SHP77 (cell line): ENCODE data around the gene AMOT.

Experiments
- DNase-seq, 2 experiments: peaks; one replicate each; lab custom pipeline; 2025; lab: John Stamatoyannopoulos, UW

Gene AMOT

DNA sequence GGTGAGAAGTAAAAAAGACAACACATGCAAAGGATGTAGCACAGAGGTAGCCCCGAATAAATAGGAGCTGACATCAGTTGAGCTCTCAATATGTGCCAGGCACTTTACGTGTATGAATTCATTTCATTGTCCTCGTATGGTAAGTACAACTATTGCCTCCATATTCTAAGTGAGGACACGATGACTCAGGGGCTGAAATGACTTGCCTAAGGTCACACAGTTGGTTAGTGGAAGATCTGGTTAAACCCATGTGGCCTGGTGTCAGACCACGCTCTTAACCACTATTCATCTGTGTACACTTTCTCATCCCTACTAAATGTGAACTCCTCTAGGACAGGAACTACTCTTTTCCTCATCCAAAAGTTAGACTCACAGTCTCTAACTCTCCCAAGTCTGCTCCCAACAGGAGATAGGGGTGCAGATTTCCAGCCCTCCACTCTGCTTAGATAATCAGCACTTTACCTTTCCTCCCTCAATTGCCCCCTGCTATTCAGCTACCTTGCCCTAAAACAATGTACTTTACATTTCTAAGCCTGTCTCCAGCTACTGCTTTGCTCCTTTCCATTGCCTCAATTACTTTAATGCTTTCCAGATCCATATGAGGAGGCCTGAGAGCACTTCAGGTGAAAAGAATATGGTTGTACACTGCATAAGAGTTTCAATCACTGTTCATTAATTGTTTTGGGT lies 102.1 kb downstream of the AMOT start:
- DNase-seq, result no peak

DNA sequence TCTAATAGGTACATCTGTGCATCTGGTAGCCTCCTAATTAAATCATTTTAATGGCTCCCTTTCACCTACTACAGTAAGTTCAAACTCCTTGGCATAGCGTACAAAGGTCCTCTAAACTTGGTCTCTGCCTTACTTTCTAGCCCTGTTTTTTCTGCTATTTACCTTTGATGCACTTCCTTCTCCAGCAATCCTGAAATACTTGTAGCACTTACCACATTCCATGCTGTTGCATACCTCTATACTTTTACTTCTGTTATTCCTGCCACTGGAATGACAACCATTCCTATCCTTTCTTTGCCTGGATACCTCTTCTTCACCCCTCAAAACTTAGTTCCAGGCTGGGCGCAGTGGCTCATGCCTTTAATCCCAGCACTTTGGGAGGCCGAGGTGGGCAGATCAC lies 104.3 kb downstream of the AMOT start:
- no peak for DNase-seq

DNA sequence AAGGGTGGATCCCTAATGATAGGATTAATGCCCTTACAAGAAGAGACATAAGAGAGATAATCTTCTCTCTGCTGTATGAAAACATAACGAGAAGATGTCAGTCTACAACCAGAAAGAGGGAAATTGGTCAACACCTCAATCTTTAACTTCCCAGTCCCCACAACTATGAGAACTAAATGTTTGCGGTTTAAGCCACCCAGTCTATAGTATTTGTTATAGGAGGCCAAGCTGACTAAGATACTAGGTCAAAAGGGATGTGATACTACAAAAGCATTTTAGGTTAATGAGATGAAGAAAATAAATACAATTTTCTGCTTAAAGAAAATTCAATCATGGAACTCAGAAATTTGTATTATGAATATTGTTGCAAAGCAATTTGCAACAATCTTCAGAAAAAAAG lies 105.5 kb downstream of the AMOT start:
- no peak for DNase-seq

DNA sequence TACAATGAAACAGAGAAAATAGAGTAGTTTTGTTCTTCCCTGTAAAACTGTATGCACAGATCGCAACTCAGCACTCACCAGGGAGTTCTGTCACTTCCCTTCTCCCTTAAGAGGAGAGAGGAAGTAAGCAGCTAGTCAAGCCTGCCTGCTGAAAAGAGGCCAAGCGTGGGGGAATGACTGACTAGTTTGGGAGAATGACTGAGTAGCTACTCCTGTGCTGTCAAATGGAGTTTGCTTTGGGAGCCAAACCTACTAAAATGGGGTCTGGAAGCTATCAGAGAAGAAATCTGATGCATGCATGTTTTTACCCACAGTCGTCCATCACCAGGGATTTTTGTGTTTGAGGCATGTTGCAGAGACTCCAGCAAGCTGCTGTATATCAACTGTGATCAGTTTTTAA lies 106.3 kb downstream of the AMOT start:
- no peak for DNase-seq

DNA sequence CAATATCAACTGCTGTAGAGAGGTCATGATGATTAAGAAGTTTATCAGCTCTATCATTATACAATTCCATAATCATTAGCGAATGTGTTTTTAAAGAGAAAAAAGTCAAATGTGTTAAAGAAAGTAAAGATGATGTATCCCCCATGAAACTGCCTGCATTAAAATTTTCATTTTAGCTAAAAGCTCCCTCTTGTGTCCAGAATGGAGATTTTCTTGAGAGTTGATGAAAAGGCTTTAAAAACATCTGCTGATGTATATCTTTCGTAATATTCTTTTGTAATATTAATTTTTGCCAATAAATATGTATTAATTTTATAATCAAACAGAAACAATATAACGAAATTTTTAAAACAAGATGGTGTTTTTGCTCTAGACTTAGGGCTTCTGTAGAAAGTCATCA lies 108.8 kb downstream of the AMOT start:
- DNase-seq, result no peak
